Measurements from ENCODE around the gene GMDS.

The GMDS gene

GRCh38 chr6:1596088-1596852, 649.1 kb downstream of the GMDS start:
- H3K27ac ChIP-seq (ENCODE audit: low read length), result no peak overlapping the region
- H3K27me3 ChIP-seq (ENCODE audit: control insufficient read depth in 1 of 2, insufficient read depth in 2 of 2, low read length in 2 of 2), result peaks cover 43 to 50% of the 10 kb centered on the region in 2 donors
- H3K4me3 ChIP-seq (ENCODE audit: low read length in 2 of 2), result peak overlapping the region; percentile 40 to 66
- no peaks in the 10 kb centered on the region for H3K9me3 ChIP-seq (ENCODE audit: control insufficient read depth in 2 of 2, low read length in 2 of 2)
- no peaks in the 10 kb centered on the region for H3K36me3 ChIP-seq (ENCODE audit: control insufficient read depth in 2 of 2, insufficient read depth in 2 of 2, low read length in 2 of 2)
- peaks cover 5% of the 10 kb centered on the region for H3K4me1 ChIP-seq (ENCODE audit: control insufficient read depth, insufficient read depth, low read length)
- H3K9ac ChIP-seq (ENCODE audit: low read length in 2 of 2), result no peak overlapping the region

DNA sequence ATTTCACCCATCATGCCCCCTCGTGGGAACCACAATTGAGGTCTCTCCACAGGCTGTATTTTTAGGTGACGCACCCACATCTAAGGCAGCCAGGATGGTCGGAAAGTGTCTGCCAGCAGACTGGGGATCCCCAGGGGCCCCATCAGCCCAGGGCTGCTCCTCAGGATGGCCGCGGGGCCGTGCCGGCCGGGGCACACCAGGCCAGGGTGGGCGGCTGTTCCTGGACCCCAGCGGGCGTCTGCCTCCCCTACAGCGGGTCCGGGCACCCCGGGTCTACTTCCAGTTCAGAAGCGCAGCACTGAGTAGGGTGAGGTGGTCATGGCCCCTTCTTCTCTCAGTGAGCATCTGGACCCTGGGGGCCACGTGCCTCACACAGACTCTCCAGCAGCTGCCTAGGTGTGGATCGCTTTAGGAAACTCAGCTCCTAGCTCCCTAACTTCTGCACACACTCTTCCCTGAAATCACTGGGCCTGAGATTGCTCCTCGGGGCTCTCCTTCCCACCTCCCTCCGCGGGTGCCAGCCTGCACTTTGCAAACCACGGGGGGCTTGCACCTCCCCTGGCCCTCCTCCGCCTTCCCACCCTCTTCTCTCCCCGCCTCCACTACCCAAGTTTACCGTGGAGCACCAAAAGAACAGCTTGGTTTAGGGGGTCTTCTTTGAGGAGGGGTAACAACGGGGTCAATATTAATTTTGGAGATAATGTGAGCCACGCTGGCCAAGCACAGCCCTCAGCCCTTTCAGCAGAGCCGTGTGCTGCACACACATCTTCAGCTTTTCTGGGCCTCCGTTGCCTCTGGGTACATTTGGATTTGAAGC, 649.9 kb downstream of the GMDS start:
- H3K4me3 ChIP-seq (ENCODE audit: low read length in 2 of 2), result peak overlapping the region in 1 of 2 donors; percentile 66
- no peaks in the 10 kb centered on the region for H3K36me3 ChIP-seq (ENCODE audit: control insufficient read depth in 2 of 2, insufficient read depth in 2 of 2, low read length in 2 of 2)
- no peaks in the 10 kb centered on the region for H3K9me3 ChIP-seq (ENCODE audit: control insufficient read depth in 2 of 2, low read length in 2 of 2)
- no peak overlapping the region for H3K27ac ChIP-seq (ENCODE audit: low read length)
- peaks cover 5% of the 10 kb centered on the region for H3K4me1 ChIP-seq (ENCODE audit: control insufficient read depth, insufficient read depth, low read length)
- no peak overlapping the region for H3K9ac ChIP-seq (ENCODE audit: low read length in 2 of 2)
- H3K27me3 ChIP-seq (ENCODE audit: control insufficient read depth in 1 of 2, insufficient read depth in 2 of 2, low read length in 2 of 2), result peaks cover 35 to 42% of the 10 kb centered on the region in 2 donors

GRCh38 chr6:1594445-1595200, 650.8 kb downstream of the GMDS start:
- Histone ChIP-seq H3K27ac (ENCODE audit: low read length) (no peak overlapping the region), H3K9me3 (ENCODE audit: control insufficient read depth in 2 of 2, low read length in 2 of 2) (no peaks in the 10 kb centered on the region), H3K9ac (ENCODE audit: low read length in 2 of 2) (no peak overlapping the region), H3K4me3 (ENCODE audit: low read length in 2 of 2) (no peak overlapping the region), H3K27me3 (ENCODE audit: control insufficient read depth in 1 of 2, insufficient read depth in 2 of 2, low read length in 2 of 2) (peaks cover 30 to 40% of the 10 kb centered on the region in 2 donors), H3K36me3 (ENCODE audit: control insufficient read depth in 2 of 2, insufficient read depth in 2 of 2, low read length in 2 of 2) (no peaks in the 10 kb centered on the region), H3K4me1 (ENCODE audit: control insufficient read depth, insufficient read depth, low read length) (peaks cover 5% of the 10 kb centered on the region)

DNA sequence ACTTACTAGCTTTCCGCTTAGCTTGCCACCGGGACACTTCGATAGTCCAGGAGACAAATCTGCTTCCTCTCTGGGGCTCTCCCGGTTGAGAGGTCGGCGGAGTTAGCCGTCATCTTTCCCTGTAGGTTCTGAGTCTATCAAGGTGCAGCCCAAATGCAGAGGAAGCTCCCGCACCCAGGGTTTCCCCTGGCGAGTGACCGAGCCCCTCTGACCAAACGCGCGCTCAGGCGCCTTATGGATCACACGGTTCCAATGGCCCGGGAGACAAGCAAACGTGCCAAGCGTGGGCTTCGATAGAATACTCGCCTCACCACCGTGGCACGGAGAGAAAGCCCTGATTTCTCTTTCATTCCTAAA, 651.5 kb downstream of the GMDS start:
- no peak overlapping the region for H3K27ac ChIP-seq (ENCODE audit: low read length)
- H3K9me3 ChIP-seq (ENCODE audit: control insufficient read depth in 2 of 2, low read length in 2 of 2), result no peaks in the 10 kb centered on the region
- peaks cover 24 to 34% of the 10 kb centered on the region in 2 donors for H3K27me3 ChIP-seq (ENCODE audit: control insufficient read depth in 1 of 2, insufficient read depth in 2 of 2, low read length in 2 of 2)
- H3K9ac ChIP-seq (ENCODE audit: low read length in 2 of 2), result no peak overlapping the region
- H3K4me3 ChIP-seq (ENCODE audit: low read length in 2 of 2), result no peak overlapping the region
- no peaks in the 10 kb centered on the region for H3K36me3 ChIP-seq (ENCODE audit: control insufficient read depth in 2 of 2, insufficient read depth in 2 of 2, low read length in 2 of 2)
- peaks cover 5% of the 10 kb centered on the region for H3K4me1 ChIP-seq (ENCODE audit: control insufficient read depth, insufficient read depth, low read length)

DNA sequence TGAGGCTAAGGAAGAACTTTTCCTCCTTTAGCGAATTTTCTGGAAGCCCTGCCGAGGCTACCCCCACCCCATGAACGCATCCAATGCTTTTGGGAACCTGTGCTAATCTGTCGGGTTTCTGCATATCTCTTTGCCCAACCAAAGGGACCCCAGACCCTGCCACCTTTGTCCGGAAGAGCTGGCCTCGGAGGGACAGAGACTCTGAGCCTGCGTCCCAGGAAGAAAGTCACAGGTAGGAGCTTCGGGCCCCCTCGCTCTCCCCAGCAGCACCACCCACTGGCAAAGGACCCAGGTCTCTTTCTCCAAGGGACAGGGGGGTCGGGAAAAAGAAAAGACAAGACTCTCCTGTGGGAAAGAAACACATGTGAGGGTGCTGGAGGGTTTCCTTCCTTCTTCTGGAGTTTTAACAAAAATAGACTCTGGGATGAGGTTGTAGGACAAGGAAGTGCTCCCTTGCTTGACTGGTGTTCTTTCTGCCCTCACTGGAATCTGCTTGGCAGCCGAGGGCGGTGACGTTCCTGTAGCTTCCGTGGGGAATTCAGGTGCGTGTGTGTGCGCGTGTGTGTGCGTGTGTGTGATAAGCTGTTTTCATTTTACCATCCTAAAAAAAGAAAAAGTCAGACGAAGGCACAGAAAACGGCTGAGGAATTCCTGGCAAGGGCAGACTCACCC, 652.0 kb downstream of the GMDS start:
- Histone ChIP-seq H3K4me3 (ENCODE audit: low read length in 2 of 2) (no peak overlapping the region), H3K9ac (ENCODE audit: low read length in 2 of 2) (no peak overlapping the region), H3K27me3 (ENCODE audit: control insufficient read depth in 1 of 2, insufficient read depth in 2 of 2, low read length in 2 of 2) (peaks cover 24 to 34% of the 10 kb centered on the region in 2 donors), H3K27ac (ENCODE audit: low read length) (no peak overlapping the region), H3K4me1 (ENCODE audit: control insufficient read depth, insufficient read depth, low read length) (peaks cover 5% of the 10 kb centered on the region), H3K36me3 (ENCODE audit: control insufficient read depth in 2 of 2, insufficient read depth in 2 of 2, low read length in 2 of 2) (no peaks in the 10 kb centered on the region), H3K9me3 (ENCODE audit: control insufficient read depth in 2 of 2, low read length in 2 of 2) (no peaks in the 10 kb centered on the region)

- H3K27me3 ChIP-seq (ENCODE audit: control insufficient read depth in 1 of 2, insufficient read depth in 2 of 2, low read length in 2 of 2), result peaks cover 24 to 34% of the 10 kb centered on the region in 2 donors
- no peaks in the 10 kb centered on the region for H3K36me3 ChIP-seq (ENCODE audit: control insufficient read depth in 2 of 2, insufficient read depth in 2 of 2, low read length in 2 of 2)
- no peak overlapping the region for H3K4me3 ChIP-seq (ENCODE audit: low read length in 2 of 2)
- H3K9ac ChIP-seq (ENCODE audit: low read length in 2 of 2), result no peak overlapping the region
- no peak overlapping the region for H3K27ac ChIP-seq (ENCODE audit: low read length)
- no peaks in the 10 kb centered on the region for H3K9me3 ChIP-seq (ENCODE audit: control insufficient read depth in 2 of 2, low read length in 2 of 2)
- H3K4me1 ChIP-seq (ENCODE audit: control insufficient read depth, insufficient read depth, low read length), result peaks cover 5% of the 10 kb centered on the region
Measured at GRCh38 chr6:1592852-1593251, 652.6 kb downstream of the GMDS start.

- no peaks in the 10 kb centered on the region for H3K36me3 ChIP-seq (ENCODE audit: control insufficient read depth in 2 of 2, insufficient read depth in 2 of 2, low read length in 2 of 2)
- H3K27ac ChIP-seq (ENCODE audit: low read length), result no peak overlapping the region
- H3K4me1 ChIP-seq (ENCODE audit: control insufficient read depth, insufficient read depth, low read length), result peaks cover 5% of the 10 kb centered on the region
- peaks cover 21 to 27% of the 10 kb centered on the region in 2 donors for H3K27me3 ChIP-seq (ENCODE audit: control insufficient read depth in 1 of 2, insufficient read depth in 2 of 2, low read length in 2 of 2)
- H3K4me3 ChIP-seq (ENCODE audit: low read length in 2 of 2), result no peak overlapping the region
- H3K9ac ChIP-seq (ENCODE audit: low read length in 2 of 2), result no peak overlapping the region
- no peaks in the 10 kb centered on the region for H3K9me3 ChIP-seq (ENCODE audit: control insufficient read depth in 2 of 2, low read length in 2 of 2)
Measured at GRCh38 chr6:1591926-1592325, 653.5 kb downstream of the GMDS start.

GRCh38 chr6:1591243-1591642, 654.2 kb downstream of the GMDS start:
- H3K27me3 ChIP-seq (ENCODE audit: control insufficient read depth in 1 of 2, insufficient read depth in 2 of 2, low read length in 2 of 2), result peaks cover 21 to 22% of the 10 kb centered on the region in 2 donors
- H3K36me3 ChIP-seq (ENCODE audit: control insufficient read depth in 2 of 2, insufficient read depth in 2 of 2, low read length in 2 of 2), result no peaks in the 10 kb centered on the region
- H3K4me3 ChIP-seq (ENCODE audit: low read length in 2 of 2), result no peak overlapping the region
- H3K4me1 ChIP-seq (ENCODE audit: control insufficient read depth, insufficient read depth, low read length), result peaks cover 5% of the 10 kb centered on the region
- H3K9ac ChIP-seq (ENCODE audit: low read length in 2 of 2), result no peak overlapping the region
- H3K27ac ChIP-seq (ENCODE audit: low read length), result no peak overlapping the region
- no peaks in the 10 kb centered on the region for H3K9me3 ChIP-seq (ENCODE audit: control insufficient read depth in 2 of 2, low read length in 2 of 2)

- Histone ChIP-seq H3K4me1 (ENCODE audit: control insufficient read depth, insufficient read depth, low read length) (no peaks in the 10 kb centered on the region), H3K9ac (ENCODE audit: low read length in 2 of 2) (no peak overlapping the region), H3K36me3 (ENCODE audit: control insufficient read depth in 2 of 2, insufficient read depth in 2 of 2, low read length in 2 of 2) (no peaks in the 10 kb centered on the region), H3K9me3 (ENCODE audit: control insufficient read depth in 2 of 2, low read length in 2 of 2) (no peaks in the 10 kb centered on the region), H3K27me3 (ENCODE audit: control insufficient read depth in 1 of 2, insufficient read depth in 2 of 2, low read length in 2 of 2) (peaks cover 15 to 16% of the 10 kb centered on the region in 2 donors), H3K4me3 (ENCODE audit: low read length in 2 of 2) (no peak overlapping the region), H3K27ac (ENCODE audit: low read length) (no peak overlapping the region)
Measured at GRCh38 chr6:1590580-1590979, 654.8 kb downstream of the GMDS start.

DNA sequence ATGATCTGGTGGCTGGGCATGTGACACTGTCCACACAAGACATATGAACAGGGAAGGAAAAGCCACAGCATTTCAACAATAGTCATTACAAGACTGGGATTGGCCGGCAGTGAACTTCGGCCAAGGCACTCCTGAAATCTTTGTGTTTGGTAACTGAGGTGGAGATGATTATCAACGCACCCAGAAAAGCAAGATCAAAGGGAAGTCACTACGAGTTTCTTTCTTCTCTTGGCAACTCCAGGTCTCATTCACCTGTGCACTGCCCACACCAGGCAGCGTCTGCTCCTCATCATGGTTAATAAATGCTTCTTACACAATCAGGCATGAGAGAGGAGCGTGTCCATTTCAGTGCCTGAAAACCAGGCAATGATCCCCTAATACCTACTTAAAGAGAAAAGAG, 656.2 kb downstream of the GMDS start:
- no peak overlapping the region for H3K9ac ChIP-seq (ENCODE audit: low read length in 2 of 2)
- peaks cover 4 to 6% of the 10 kb centered on the region in 2 donors for H3K27me3 ChIP-seq (ENCODE audit: control insufficient read depth in 1 of 2, insufficient read depth in 2 of 2, low read length in 2 of 2)
- no peaks in the 10 kb centered on the region for H3K36me3 ChIP-seq (ENCODE audit: control insufficient read depth in 2 of 2, insufficient read depth in 2 of 2, low read length in 2 of 2)
- H3K4me3 ChIP-seq (ENCODE audit: low read length in 2 of 2), result no peak overlapping the region
- H3K27ac ChIP-seq (ENCODE audit: low read length), result no peak overlapping the region
- no peaks in the 10 kb centered on the region for H3K9me3 ChIP-seq (ENCODE audit: control insufficient read depth in 2 of 2, low read length in 2 of 2)
- H3K4me1 ChIP-seq (ENCODE audit: control insufficient read depth, insufficient read depth, low read length), result no peaks in the 10 kb centered on the region
